Esophagus mucosa (tissue), 1 donor: ENCODE data around the gene IL7R. TPM values are rescaled to one million over a fixed set of nuclear protein-coding genes. Genes with fewer than 3 reads are reported as not detected.

Experiments used
- ATAC-seq: fragments of 200-7000 bp; cut with Tn5 transposase; one replicate; pipeline ENCODE4 v1.9.1; 2020
- total RNA-seq: library from RNA; stranded (reverse); gene quantifications from one replicate; pipeline ENCODE4 v1.2.4, GENCODE V29; 2023
- donor health status: DM: yes; HTN: yes; CAD: no.

IL7R gene
- total RNA-seq, 1 donor from 2014 or later = 1.7 TPM

DNA sequence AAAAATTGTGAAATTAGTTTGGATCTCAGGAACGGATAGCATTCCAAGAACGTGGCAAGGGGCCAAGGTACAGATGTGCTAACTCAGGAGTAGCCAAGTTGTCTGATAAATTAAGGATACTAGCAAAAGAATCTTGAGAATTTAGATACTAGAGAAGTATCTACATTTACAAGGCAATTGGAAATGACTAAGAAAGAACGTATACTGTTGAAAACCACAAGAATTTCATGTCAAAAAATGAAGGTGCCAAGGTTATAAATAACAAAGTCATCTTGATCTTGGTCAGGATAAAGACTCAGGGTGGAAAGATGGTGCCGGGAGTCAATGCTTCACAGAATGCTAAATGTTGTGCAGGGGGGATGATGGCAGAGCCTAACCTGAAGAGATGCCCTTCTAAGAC lies 62.5 kb downstream of the IL7R start:
- ATAC-seq = no peak

GRCh38 chr5:35920890-35921289 lies 64.2 kb downstream of the IL7R start:
- ATAC-seq = no peak

DNA sequence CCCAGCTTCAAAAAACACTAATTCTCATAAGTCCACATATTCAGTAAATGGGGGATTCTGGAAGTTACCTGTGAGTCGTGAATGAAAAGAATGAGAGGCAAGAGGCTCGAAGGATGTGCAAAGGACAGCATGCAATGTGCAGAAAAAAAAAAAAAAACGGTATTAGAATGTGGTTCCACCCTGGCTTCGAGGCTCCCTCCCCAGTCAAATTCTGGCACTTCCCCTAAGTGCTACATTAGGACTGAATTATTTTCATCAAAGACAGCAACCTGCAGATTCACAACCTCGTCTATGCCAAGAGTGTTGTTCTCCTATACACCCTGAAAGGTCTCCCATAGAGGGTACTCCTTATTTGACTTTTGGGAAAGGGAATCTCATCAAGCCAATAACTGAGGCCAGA lies 65.2 kb downstream of the IL7R start:
- no peak for ATAC-seq

DNA sequence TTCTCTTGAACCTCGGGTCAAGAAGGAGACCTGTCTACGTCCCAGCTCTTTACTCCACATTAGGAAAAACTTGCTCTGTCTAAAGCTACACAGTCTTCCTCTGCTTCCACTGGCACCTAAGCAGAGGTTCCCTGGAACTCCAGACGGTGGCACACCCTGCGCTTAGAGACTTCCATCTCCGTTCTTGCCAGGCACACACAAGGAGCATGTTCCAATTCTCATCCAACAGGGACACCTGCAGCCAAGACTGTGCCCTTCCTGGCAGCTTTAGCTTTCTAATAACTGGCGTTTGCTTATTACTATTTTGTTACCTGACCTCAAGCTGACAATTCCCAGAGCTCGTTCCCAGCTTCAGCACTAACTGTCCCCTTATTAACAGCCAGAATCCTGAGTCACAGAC lies 65.8 kb downstream of the IL7R start:
- no peak for ATAC-seq

GRCh38 chr5:35924122-35924949 lies 67.6 kb downstream of the IL7R start:
- ATAC-seq = no peak

DNA sequence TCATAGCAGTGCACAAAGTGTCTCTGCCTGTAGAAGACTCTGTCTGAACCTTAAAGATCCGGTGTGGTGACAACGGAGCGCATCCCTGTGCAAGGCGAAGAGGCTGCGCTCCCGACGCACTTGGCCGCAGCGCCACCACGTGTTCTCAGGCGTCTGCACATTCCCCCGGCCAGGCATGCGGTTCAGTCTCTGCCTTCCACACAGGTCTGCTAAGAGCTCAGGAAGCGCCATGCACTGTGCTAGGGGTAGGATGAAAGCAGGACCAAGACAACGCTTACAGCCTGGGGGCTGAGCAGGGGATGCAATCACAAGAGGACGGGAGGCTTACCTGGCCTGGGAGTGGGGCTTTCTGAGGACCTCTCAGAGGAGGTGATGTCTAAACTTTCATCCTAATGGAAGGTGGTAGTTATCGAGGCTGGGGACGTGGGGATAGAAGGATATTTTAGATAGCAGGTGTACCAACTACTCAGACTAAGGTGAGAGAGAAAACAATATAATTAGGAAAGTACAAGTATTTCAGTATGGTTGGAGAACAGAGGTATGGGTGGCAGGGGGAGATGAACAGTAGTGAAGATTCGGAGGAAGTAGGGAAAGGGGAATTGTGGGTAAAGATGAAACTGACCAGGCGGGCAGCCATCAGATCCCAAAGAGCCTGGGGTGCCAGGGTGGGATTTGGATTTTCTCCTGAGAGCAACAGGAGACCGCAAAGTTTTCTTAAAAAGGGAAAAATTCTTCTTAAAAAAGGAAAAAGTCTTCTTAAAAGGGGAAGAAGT lies 68.4 kb downstream of the IL7R start:
- peak; percentile 76 for ATAC-seq

GRCh38 chr5:35926389-35927051 lies 69.8 kb downstream of the IL7R start:
- peak; percentile 65 for ATAC-seq

Other genes starting within 250 kb of the IL7R start
- gene SPEF2, start 239.0 kb upstream of the IL7R start, total RNA-seq = 1.6 TPM
- gene CAPSL, start 81.7 kb downstream of the IL7R start, total RNA-seq = not detected
- not detected for gene UGT3A1, start 134.5 kb downstream of the IL7R start, total RNA-seq
- gene UGT3A2, start 210.0 kb downstream of the IL7R start, total RNA-seq = not detected